A673 (cell line): ENCODE data around the gene PA2G4.

Experiments used
- EZH2 ChIP-seq: fragments of 200-600 bp; sonication (generic); IDR thresholded peaks from 2 replicates; pipeline ENCODE4 v1.6.1; 2017; ENCODE audit warnings: borderline replicate concordance, low read depth, mild to moderate bottlenecking, mixed read lengths, antibody characterized with exemption, low read length; ENCODE audit not compliant: poor library complexity, severe bottlenecking
- TF ChIP-seq, protein P1 (sequence below): fragments of 300-800, 200-600 bp; sonication (generic); conservative IDR thresholded peaks from 2 replicates; pipeline ENCODE4 v1.5.1; 2017; ENCODE audit warnings: low read depth, mild to moderate bottlenecking, antibody characterized with exemption, low read length, moderate library complexity, mixed read lengths

GRCh38 chr12:56103823-56104108 lies 593 bp upstream of the PA2G4 start:
- TF ChIP-seq, protein P1, sequence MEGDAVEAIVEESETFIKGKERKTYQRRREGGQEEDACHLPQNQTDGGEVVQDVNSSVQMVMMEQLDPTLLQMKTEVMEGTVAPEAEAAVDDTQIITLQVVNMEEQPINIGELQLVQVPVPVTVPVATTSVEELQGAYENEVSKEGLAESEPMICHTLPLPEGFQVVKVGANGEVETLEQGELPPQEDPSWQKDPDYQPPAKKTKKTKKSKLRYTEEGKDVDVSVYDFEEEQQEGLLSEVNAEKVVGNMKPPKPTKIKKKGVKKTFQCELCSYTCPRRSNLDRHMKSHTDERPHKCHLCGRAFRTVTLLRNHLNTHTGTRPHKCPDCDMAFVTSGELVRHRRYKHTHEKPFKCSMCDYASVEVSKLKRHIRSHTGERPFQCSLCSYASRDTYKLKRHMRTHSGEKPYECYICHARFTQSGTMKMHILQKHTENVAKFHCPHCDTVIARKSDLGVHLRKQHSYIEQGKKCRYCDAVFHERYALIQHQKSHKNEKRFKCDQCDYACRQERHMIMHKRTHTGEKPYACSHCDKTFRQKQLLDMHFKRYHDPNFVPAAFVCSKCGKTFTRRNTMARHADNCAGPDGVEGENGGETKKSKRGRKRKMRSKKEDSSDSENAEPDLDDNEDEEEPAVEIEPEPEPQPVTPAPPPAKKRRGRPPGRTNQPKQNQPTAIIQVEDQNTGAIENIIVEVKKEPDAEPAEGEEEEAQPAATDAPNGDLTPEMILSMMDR, result no peak
- TF ChIP-seq EZH2, result no peak
